ENCODE data around the gene OR2T33.
"Not testable (repeated sequence)": the region's sequence is repeated elsewhere in the genome, so short reads cannot be mapped to it uniquely, and the experiment has no call there.

OR2T33 gene, protein sequence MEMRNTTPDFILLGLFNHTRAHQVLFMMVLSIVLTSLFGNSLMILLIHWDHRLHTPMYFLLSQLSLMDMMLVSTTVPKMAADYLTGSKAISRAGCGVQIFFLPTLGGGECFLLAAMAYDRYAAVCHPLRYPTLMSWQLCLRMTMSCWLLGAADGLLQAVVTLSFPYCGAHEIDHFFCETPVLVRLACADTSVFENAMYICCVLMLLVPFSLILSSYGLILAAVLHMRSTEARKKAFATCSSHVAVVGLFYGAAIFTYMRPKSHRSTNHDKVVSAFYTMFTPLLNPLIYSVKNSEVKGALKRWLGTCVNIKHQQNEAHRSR

GRCh38 chr1:248277876-248278275 is at the start of gene OR2T33:
Gene OR2T33 (minus strand): TSS chr1:248277976. CDS start chr1:248273814, 4,162 bp downstream.
- DNase-seq: no peak

DNA sequence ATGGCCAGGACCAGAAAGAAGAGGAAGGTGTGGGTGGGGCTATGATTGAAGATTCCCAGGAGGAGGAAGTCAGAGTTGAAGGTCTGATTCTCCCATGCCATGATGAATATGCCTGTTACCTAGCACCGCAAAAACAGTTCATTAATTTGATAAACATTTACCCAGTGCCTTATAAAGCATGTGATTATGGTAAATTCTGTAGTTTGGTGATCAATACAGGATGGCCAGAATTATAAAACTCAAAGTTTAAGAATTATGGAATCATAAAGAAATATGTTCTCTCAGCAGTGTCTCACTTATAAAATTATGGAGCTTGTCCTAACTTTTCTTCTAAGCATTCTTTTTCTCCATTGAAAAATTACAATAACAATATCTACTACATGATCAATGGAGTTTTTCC is 46.7 kb upstream of the OR2T33 start, which contains the start of gene OR2M7:
OR2M7 (minus strand) TSS at position 101 of the 400 bp plus-strand sequence; CDS start at position 101, 0 bp downstream.
- no peak for DNase-seq

- no peak for DNase-seq
Measured at GRCh38 chr1:248316796-248317195, 39.0 kb upstream of the OR2T33 start.

GRCh38 chr1:248306740-248307139 is 29.0 kb upstream of the OR2T33 start:
- DNase-seq: not testable (repeated sequence)

DNA sequence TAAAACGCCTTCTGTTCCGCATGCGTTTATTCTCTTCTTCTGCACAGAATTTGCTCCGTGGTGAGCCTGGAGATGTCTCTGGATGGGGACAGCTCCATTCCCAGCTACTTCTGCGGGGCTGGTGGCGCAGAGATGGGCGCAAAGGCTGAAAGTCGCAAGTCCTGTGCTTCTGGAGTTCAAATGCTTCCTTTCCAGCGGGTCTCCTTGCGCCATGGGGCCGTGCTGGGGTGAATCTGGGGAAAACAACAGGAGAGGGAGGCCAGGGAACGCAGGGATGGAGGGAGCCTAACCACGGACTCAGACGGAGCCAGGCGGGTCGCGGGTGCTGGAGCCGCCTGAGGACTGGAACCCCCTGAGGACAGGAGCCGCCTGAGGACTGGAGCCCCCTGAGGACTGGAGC is 28.3 kb upstream of the OR2T33 start:
- no peak for DNase-seq

DNA sequence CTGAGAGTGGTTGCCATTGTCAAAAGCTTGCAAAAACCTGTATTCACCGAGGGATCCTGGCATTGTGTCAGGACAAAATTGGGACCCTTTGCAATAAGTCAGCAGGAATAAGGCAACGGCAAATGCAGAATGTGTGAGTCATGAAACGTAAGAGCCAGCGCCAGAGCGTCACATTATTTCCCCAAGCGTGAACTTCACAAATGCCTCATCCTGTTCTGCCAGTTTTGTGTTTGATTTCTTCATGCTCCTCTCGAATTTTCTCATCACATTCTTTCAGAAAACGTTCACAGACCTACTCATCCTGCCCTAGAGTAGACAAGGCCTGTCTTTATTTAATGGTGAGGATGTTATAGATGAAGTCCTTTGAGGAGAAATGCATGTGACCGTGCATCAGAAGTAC is 27.9 kb upstream of the OR2T33 start:
- DNase-seq: not testable (repeated sequence)

- DNase-seq: no peak
Measured at GRCh38 chr1:248303324-248303723, 25.5 kb upstream of the OR2T33 start, which contains the start of gene OR2T12. Gene OR2T12 (minus strand): TSS chr1:248303424. CDS start chr1:248295578, 7,846 bp downstream.

DNA sequence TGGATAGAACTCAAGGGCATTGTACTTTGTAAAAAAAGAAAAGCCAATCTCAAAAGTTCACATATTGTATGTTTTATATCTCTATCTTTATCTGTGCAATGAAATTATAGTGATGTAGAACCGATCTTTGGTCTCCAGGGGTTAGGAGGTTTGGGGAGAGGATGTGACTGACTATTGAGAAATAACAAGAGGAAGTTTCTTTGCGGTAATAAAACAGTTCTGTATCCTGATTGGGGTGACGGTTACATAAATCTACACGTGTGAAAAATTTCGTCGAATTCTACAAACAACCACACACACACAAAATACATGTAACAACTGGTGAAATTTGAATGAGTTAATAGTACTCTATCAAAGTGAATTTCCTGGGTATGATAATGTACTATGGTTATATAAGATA is 10.6 kb upstream of the OR2T33 start:
- no peak for DNase-seq

GRCh38 chr1:248273225-248273624 is 4.6 kb downstream of the OR2T33 start:
- not testable (repeated sequence) for DNase-seq

GRCh38 chr1:248268178-248268577 is 9.6 kb downstream of the OR2T33 start:
- no peak for DNase-seq

DNA sequence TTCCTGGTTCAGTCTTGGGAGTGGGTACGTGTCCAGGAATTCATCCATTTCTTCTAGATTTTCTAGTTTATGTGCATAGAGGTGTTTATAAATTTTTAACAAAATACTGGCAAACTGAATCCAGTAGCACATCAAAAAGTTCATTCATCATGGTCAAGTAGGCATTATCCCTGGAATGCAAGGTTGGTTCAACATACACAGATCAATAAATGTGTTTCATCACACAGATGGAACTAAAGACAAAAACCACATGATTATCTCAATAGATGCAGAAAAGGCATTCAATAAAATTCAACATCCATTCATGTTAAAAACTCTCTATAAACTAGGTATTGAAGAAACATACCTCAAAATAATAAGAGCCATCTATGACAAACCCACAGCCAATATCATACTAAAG is 18.5 kb downstream of the OR2T33 start:
- DNase-seq: not testable (repeated sequence)

- DNase-seq: no peak
Measured at GRCh38 chr1:248243204-248243603, 34.6 kb downstream of the OR2T33 start.

GRCh38 chr1:248239478-248239877 is 38.3 kb downstream of the OR2T33 start:
- DNase-seq: no peak

GRCh38 chr1:248231117-248231516 is 46.7 kb downstream of the OR2T33 start, which contains the start of gene OR2M4:
Gene OR2M4 (plus strand): TSS chr1:248231417. CDS start chr1:248238929, 7,512 bp downstream.
- DNase-seq: no peak

- no peak for DNase-seq
Measured at GRCh38 chr1:248229360-248229908, 48.3 kb downstream of the OR2T33 start.

GRCh38 chr1:248225537-248225936 is 52.2 kb downstream of the OR2T33 start:
- DNase-seq: no peak
